ENCODE measurements around the gene RNF123. TPM values are rescaled to one million over a fixed set of nuclear protein-coding genes. Genes with fewer than 3 reads are reported as not detected.
"Not testable (repeated sequence)": the region's sequence is repeated elsewhere in the genome, so short reads cannot be mapped to it uniquely, and the experiment has no call there.

Gene RNF123
- total RNA-seq, 1 experiment from 2014 or later: 40.6 TPM

- not testable (repeated sequence) for H3K79me1 ChIP-seq (ENCODE audit: insufficient read depth, low read depth, low read length, poor library complexity, severe bottlenecking); DNase-seq; H4K8ac ChIP-seq (replicated peaks; ENCODE audit: insufficient read length, low read depth, low read length); H2BK15ac ChIP-seq (ENCODE audit: low read depth, low read length); H3K9me3 Mint-ChIP-seq; H3K4ac ChIP-seq (ENCODE audit: low read depth, low read length); H4K5ac ChIP-seq (ENCODE audit: insufficient read length, low read depth, low read length); H3K27me3 Mint-ChIP-seq (ENCODE audit: low read depth); H3K23me2 ChIP-seq (ENCODE audit: insufficient read length, low read depth, low read length, poor library complexity, severe bottlenecking); H2BK5ac ChIP-seq (ENCODE audit: insufficient read length, low read length); H3K27me3 ChIP-seq (ENCODE audit: insufficient read depth, low read length); H2AK5ac ChIP-seq (ENCODE audit: insufficient read length, low read length); H4K91ac ChIP-seq (ENCODE audit: insufficient read length, low read depth, low read length); H3K23ac ChIP-seq (ENCODE audit: insufficient read length, low read depth, low read length); H2BK120ac ChIP-seq (ENCODE audit: low read depth, low read length, poor library complexity, severe bottlenecking); H3T11ph ChIP-seq (ENCODE audit: low read length); H3K56ac ChIP-seq (ENCODE audit: insufficient read length, low read depth, low read length); H2AFZ ChIP-seq (ENCODE audit: low read length); H2BK20ac ChIP-seq (ENCODE audit: low read depth, low read length, poor library complexity, severe bottlenecking); H3K14ac ChIP-seq (ENCODE audit: insufficient read depth, low read length); H3K9me3 ChIP-seq (ENCODE audit: control insufficient read depth, low read depth, low read length); H2BK12ac ChIP-seq (ENCODE audit: insufficient read length, low read depth, low read length); H3K27ac ChIP-seq (ENCODE audit: insufficient read length, low read depth, low read length); H3K18ac ChIP-seq (ENCODE audit: insufficient read length, low read depth, low read length); H3K4me1 ChIP-seq (ENCODE audit: insufficient read depth, low read length); H4K20me1 ChIP-seq (ENCODE audit: control insufficient read depth, insufficient read depth, insufficient read length); H3K79me2 ChIP-seq (ENCODE audit: insufficient read depth, low read length); H3K9ac ChIP-seq (ENCODE audit: extremely low read depth, insufficient read length, low read length)
- peak overlapping the region; percentile 72 for H3K4me2 ChIP-seq (ENCODE audit: insufficient read depth, insufficient read length, low read length)
- peaks cover 11 to 28% (median 26%) of the 10 kb centered on the region in 3 experiments; a peak in 6 of 7 replicates for H3K36me3 Mint-ChIP-seq (ENCODE audit: insufficient read depth in 1 of 3, low read depth in 3 of 3)
- peak overlapping the region; percentile 44 to 92 (median 74); a peak in 5 of 7 replicates for H3K27ac Mint-ChIP-seq
- peaks cover 20 to 30% of the 10 kb centered on the region in 2 experiments for H3K4me1 Mint-ChIP-seq
- WGBS (ENCODE audit: extremely low coverage, insufficient read length, low lambda C conversion rate): no CpG with 5 or more reads among the region's 12 CpGs
- H3K4me3 Mint-ChIP-seq: peak overlapping the region; percentile 74 to 86
These were observed 1.9 kb upstream of the RNF123 start for GRCh38 chr3:49687424-49687795.

- H2BK120ac ChIP-seq (ENCODE audit: low read depth, low read length, poor library complexity, severe bottlenecking); H2AFZ ChIP-seq (ENCODE audit: low read length); H4K8ac ChIP-seq (replicated peaks; ENCODE audit: insufficient read length, low read depth, low read length); H3K23me2 ChIP-seq (ENCODE audit: insufficient read length, low read depth, low read length, poor library complexity, severe bottlenecking); H3K18ac ChIP-seq (ENCODE audit: insufficient read length, low read depth, low read length); H3K4me1 ChIP-seq (ENCODE audit: insufficient read depth, low read length); H3K14ac ChIP-seq (ENCODE audit: insufficient read depth, low read length); H3K27me3 ChIP-seq (ENCODE audit: insufficient read depth, low read length); H4K20me1 ChIP-seq (ENCODE audit: control insufficient read depth, insufficient read depth, insufficient read length); H2AK5ac ChIP-seq (ENCODE audit: insufficient read length, low read length); H3K23ac ChIP-seq (ENCODE audit: insufficient read length, low read depth, low read length); H3K79me2 ChIP-seq (ENCODE audit: insufficient read depth, low read length); H3K27ac ChIP-seq (ENCODE audit: insufficient read length, low read depth, low read length); H3T11ph ChIP-seq (ENCODE audit: low read length); H3K27me3 Mint-ChIP-seq (ENCODE audit: low read depth); DNase-seq; H3K79me1 ChIP-seq (ENCODE audit: insufficient read depth, low read depth, low read length, poor library complexity, severe bottlenecking); H3K4ac ChIP-seq (ENCODE audit: low read depth, low read length); H3K9me3 ChIP-seq (ENCODE audit: control insufficient read depth, low read depth, low read length); H4K91ac ChIP-seq (ENCODE audit: insufficient read length, low read depth, low read length); H4K5ac ChIP-seq (ENCODE audit: insufficient read length, low read depth, low read length); H2BK5ac ChIP-seq (ENCODE audit: insufficient read length, low read length); H2BK20ac ChIP-seq (ENCODE audit: low read depth, low read length, poor library complexity, severe bottlenecking); H3K9ac ChIP-seq (ENCODE audit: extremely low read depth, insufficient read length, low read length); H2BK12ac ChIP-seq (ENCODE audit: insufficient read length, low read depth, low read length); H3K56ac ChIP-seq (ENCODE audit: insufficient read length, low read depth, low read length); H2BK15ac ChIP-seq (ENCODE audit: low read depth, low read length); H3K9me3 Mint-ChIP-seq: not testable (repeated sequence)
- peak overlapping the region; percentile 74 for H3K4me2 ChIP-seq (ENCODE audit: insufficient read depth, insufficient read length, low read length)
- Mint-ChIP-seq H3K4me3 (peak overlapping the region; percentile 90 to 99; a peak in 4 of 5 replicates), H3K36me3 (ENCODE audit: insufficient read depth in 1 of 3, low read depth in 3 of 3) (peaks cover 6 to 21% (median 17%) of the 10 kb centered on the region in 3 experiments; a peak in 6 of 7 replicates), H3K4me1 (peaks cover 20 to 30% of the 10 kb centered on the region in 2 experiments), H3K27ac (peak overlapping the region in 2 of 3 experiments; percentile 93 to 99; a peak in 2 of 7 replicates)
- no CpG with 5 or more reads among the region's 7 CpGs for WGBS (ENCODE audit: extremely low coverage, insufficient read length, low lambda C conversion rate)
These were observed 865 bp upstream of the RNF123 start for GRCh38 chr3:49688338-49689045.

Measured in H9 (cell line).